GM12878 (cell line): ENCODE results near the gene CD14. TPM values are rescaled to one million over a fixed set of nuclear protein-coding genes. Genes with fewer than 3 reads are reported as not detected.
A peak's percentile ranks its signal among the peaks of the same experiment; 100 is the strongest.

ENCODE experiments used
- ATF3 ChIP-seq: IDR thresholded peaks from 2 replicates; pipeline ENCODE4 v1.6.1; 2011; ENCODE audit warnings: low read depth, mild to moderate bottlenecking, low read length, moderate library complexity, borderline replicate concordance; ENCODE audit errors: extremely low read depth
- BCLAF1 ChIP-seq: fragments of 450-650 bp; IDR thresholded peaks from 2 replicates; pipeline ENCODE4 v1.6.1; 2017; ENCODE audit warnings: antibody characterized with exemption, mild to moderate bottlenecking, moderate library complexity
- CEBPB ChIP-seq, 2 experiments: fragments of 150-350 bp in 1 of 2; IDR thresholded peaks; 2 replicates each; pipeline ENCODE4 v1.6.1; 2012 to 2014; ENCODE audit warnings: low read depth in 2 of 2, low read length in 2 of 2, borderline replicate concordance in 1 of 2, inconsistent platforms in 1 of 2
- IKZF1 ChIP-seq: fragments of 450-650 bp; conservative IDR thresholded peaks from 2 replicates; pipeline ENCODE4 v1.6.1; 2017; ENCODE audit warnings: antibody characterized with exemption, mild to moderate bottlenecking
- IKZF2 ChIP-seq, 2 experiments: fragments of 450-650 bp; IDR thresholded peaks; 2 replicates each; pipeline ENCODE4 v1.6.1; 2017; ENCODE audit warnings: mild to moderate bottlenecking in 2 of 2, moderate library complexity in 2 of 2
- KLF5 ChIP-seq: fragments of 450-650 bp; IDR thresholded peaks from 2 replicates; pipeline ENCODE4 v1.6.1; 2014; ENCODE audit warnings: mild to moderate bottlenecking; ENCODE audit not compliant: partially characterized antibody
- LARP7 ChIP-seq: fragments of 450-650 bp; IDR thresholded peaks from 2 replicates; pipeline ENCODE4 v1.6.1; 2017; ENCODE audit warnings: mild to moderate bottlenecking
- MTA2 ChIP-seq: fragments of 450-650 bp; IDR thresholded peaks from 2 replicates; pipeline ENCODE4 v1.6.1; 2016; ENCODE audit warnings: low read depth, mild to moderate bottlenecking, moderate library complexity
- NFIC ChIP-seq: IDR thresholded peaks from 2 replicates; pipeline ENCODE4 v1.6.1; 2012; ENCODE audit warnings: low read depth, mild to moderate bottlenecking, inconsistent platforms, low read length, moderate library complexity
- NRF1 ChIP-seq: conservative IDR thresholded peaks from 2 replicates; pipeline ENCODE4 v1.6.1; 2011; ENCODE audit warnings: mild to moderate bottlenecking, low read depth, low read length, improper control_type of control experiment
- RCOR1 ChIP-seq: conservative IDR thresholded peaks from 2 replicates; pipeline ENCODE4 v1.6.1; 2012; ENCODE audit warnings: low read depth, low read length, improper control_type of control experiment
- REST ChIP-seq: IDR thresholded peaks from 2 replicates; pipeline ENCODE4 v1.6.1; 2012; ENCODE audit warnings: mild to moderate bottlenecking, low read depth, low read length
- RFX5 ChIP-seq: IDR thresholded peaks from 2 replicates; pipeline ENCODE4 v1.6.1; 2011; ENCODE audit warnings: low read depth, low read length, improper control_type of control experiment
- SKIL ChIP-seq: fragments of 450-650 bp; IDR thresholded peaks from 2 replicates; pipeline ENCODE4 v1.6.1; 2017; ENCODE audit warnings: mild to moderate bottlenecking, low read depth, inconsistent platforms; ENCODE audit not compliant: poor library complexity, severe bottlenecking
- SMAD1 ChIP-seq: fragments of 450-650 bp; IDR thresholded peaks from 2 replicates; pipeline ENCODE4 v1.6.1; 2018; ENCODE audit warnings: mild to moderate bottlenecking, low read depth; ENCODE audit not compliant: partially characterized antibody
- TARDBP ChIP-seq: IDR thresholded peaks from 2 replicates; pipeline ENCODE4 v1.6.1; 2016; ENCODE audit warnings: borderline replicate concordance
- USF2 ChIP-seq: IDR thresholded peaks from 2 replicates; pipeline ENCODE4 v1.6.1; 2011; ENCODE audit warnings: low read depth, low read length, improper control_type of control experiment, borderline replicate concordance
- polyA plus RNA-seq, 11 experiments: library from polyadenylated mRNA; depleted of rRNA in 4 of 11; unstranded in 6 of 11; stranded (reverse) in 5 of 11; fragments of >200 nt; fragmentation: Nextera tagmentation in 4 of 11; fragmentation: Illumina TruSeq in 1 of 11; extraction: Ambion mirVana in 4 of 11; extraction: Trizol in 1 of 11; gene quantifications; 1 replicate in 1 of 11; 2 replicates in 10 of 11; pipeline versions ENCODE4 v1.2.1 to v1.2.3, GENCODE V29; 2011 to 2016; ENCODE audit warnings: inconsistent platforms in 2 of 11, missing spikeins in 2 of 11, low read depth in 1 of 11
- total RNA-seq, 4 experiments: library from RNA; depleted of rRNA in 3 of 4; stranded (reverse); fragments of >200 nt in 3 of 4; fragmentation: Illumina TruSeq in 1 of 4; extraction: Trizol in 1 of 4; gene quantifications; 2 replicates each; pipeline versions ENCODE4 v1.2.1 to v1.2.3, GENCODE V29; 2013 to 2021

The CD14 gene
- total and polyA plus RNA-seq, 10 of the 15 experiments (the other 5 are each of a cell fraction or from before 2014, with no cell fraction given): 0.09 to 0.72 (median 0.18) TPM; not detected in 5

GRCh38 chr5:140639148-140639981, 6.4 kb upstream of the CD14 start, which contains the start of gene TMCO6 (continued):
- TF ChIP-seq USF2: no peak
- peak; percentile 93 for TF ChIP-seq IKZF1
- TF ChIP-seq BCLAF1: no peak
- no peak for TF ChIP-seq MTA2
- no peak for TF ChIP-seq RCOR1
- no peak for TF ChIP-seq TARDBP
- TF ChIP-seq CEBPB (IDR thresholded peaks at IDR 0.05; ENCODE audit: borderline replicate concordance in 1 of 2, low read depth in 2 of 2, low read length in 2 of 2): no peak
- peak; percentile 52 for TF ChIP-seq NRF1
- no peak for TF ChIP-seq ATF3
- no peak for TF ChIP-seq SMAD1
- TF ChIP-seq IKZF2 (IDR thresholded peaks at IDR 0.05): peak; percentile 49 to 61; a peak in 3 of 4 replicates
- no peak for TF ChIP-seq NFIC
- TF ChIP-seq REST: no peak
- TF ChIP-seq LARP7: peak; percentile 88
- no peak for TF ChIP-seq RFX5
- TF ChIP-seq KLF5: no peak
- TF ChIP-seq SKIL: no peak
